Epidermal melanocyte (primary cell): Measurements from ENCODE around the gene HRCT1.
"Not testable (repeated sequence)": the region's sequence is repeated elsewhere in the genome, so short reads cannot be mapped to it uniquely, and the experiment has no call there.

ENCODE experiments used
- DNase-seq: peaks from one replicate; pipeline ENCODE4 v3.0.0; 2011; ENCODE audit warnings: low spot score; ENCODE audit not compliant: insufficient read length

HRCT1 gene

GRCh38 chr9:35905912-35906679 is at the start of gene HRCT1:
TSS of gene HRCT1 (plus strand) at chr9:35906202. CDS start at chr9:35906288, 86 bp downstream.
- peak; percentile 69 for DNase-seq

GRCh38 chr9:35856206-35856605 is 49.8 kb upstream of the HRCT1 start:
- DNase-seq: no peak

GRCh38 chr9:35856882-35857281 is 49.1 kb upstream of the HRCT1 start:
- no peak for DNase-seq

- DNase-seq: no peak
These were observed 47.5 kb upstream of the HRCT1 start for GRCh38 chr9:35858458-35858857.

- no peak for DNase-seq
These were observed 46.6 kb upstream of the HRCT1 start for GRCh38 chr9:35859310-35859989.

GRCh38 chr9:35859990-35860339 is 46.0 kb upstream of the HRCT1 start:
- no peak for DNase-seq

GRCh38 chr9:35861161-35861897 is 44.7 kb upstream of the HRCT1 start:
- no peak for DNase-seq

GRCh38 chr9:35862328-35862727 is 43.7 kb upstream of the HRCT1 start:
- DNase-seq: no peak

- DNase-seq: no peak
These were observed 42.4 kb upstream of the HRCT1 start for GRCh38 chr9:35863583-35863982.

GRCh38 chr9:35864695-35865255 is 41.2 kb upstream of the HRCT1 start:
- no peak for DNase-seq

GRCh38 chr9:35867538-35867937 is 38.5 kb upstream of the HRCT1 start:
- DNase-seq: no peak

- no peak for DNase-seq
These were observed 37.1 kb upstream of the HRCT1 start for GRCh38 chr9:35868933-35869332.

- DNase-seq: no peak
These were observed 36.3 kb upstream of the HRCT1 start for GRCh38 chr9:35869621-35870216.

- DNase-seq: no peak
These were observed 35.6 kb upstream of the HRCT1 start, which contains the start of gene OR13J1 for GRCh38 chr9:35870351-35870923. TSS of gene OR13J1 (minus strand) at chr9:35870401. CDS start at chr9:35870401, 0 bp downstream.

- no peak for DNase-seq
These were observed 34.5 kb upstream of the HRCT1 start for GRCh38 chr9:35871545-35871944.

- no peak for DNase-seq
These were observed 33.5 kb upstream of the HRCT1 start for GRCh38 chr9:35872505-35872904.

- DNase-seq: peak; percentile 84
These were observed 23.6 kb upstream of the HRCT1 start for GRCh38 chr9:35882263-35882848.

- no peak for DNase-seq
These were observed 23.0 kb upstream of the HRCT1 start for GRCh38 chr9:35882996-35883395.

- not testable (repeated sequence) for DNase-seq
These were observed 21.1 kb upstream of the HRCT1 start for GRCh38 chr9:35884908-35885307.

- no peak for DNase-seq
These were observed 14.4 kb upstream of the HRCT1 start for GRCh38 chr9:35891646-35892045.

- DNase-seq: no peak
These were observed 14.0 kb upstream of the HRCT1 start for GRCh38 chr9:35892051-35892450.
